Muscle of leg (tissue), 11 donors: Measurements from ENCODE around the gene ANXA6. TPM values are rescaled to one million over a fixed set of nuclear protein-coding genes. Genes with fewer than 3 reads are reported as not detected.

Source experiments
- DNase-seq: peaks from one replicate; pipeline ENCODE4 v3.0.0; 2013
- H3K27ac ChIP-seq: one replicate; pipeline ENCODE4 v1.5.1; 2013; ENCODE audit warnings: mild to moderate bottlenecking, low read length, control low read depth
- H3K27me3 ChIP-seq: one replicate; pipeline ENCODE4 v1.6.1; 2013; ENCODE audit warnings: low read length; ENCODE audit not compliant: control insufficient read depth, insufficient read depth
- H3K36me3 ChIP-seq: one replicate; pipeline ENCODE4 v1.6.1; 2013; ENCODE audit warnings: low read length; ENCODE audit not compliant: control insufficient read depth, insufficient read depth
- H3K4me1 ChIP-seq: one replicate; pipeline ENCODE4 v1.6.1; 2013; ENCODE audit warnings: low read length; ENCODE audit not compliant: control insufficient read depth, insufficient read depth
- H3K4me3 ChIP-seq: one replicate; pipeline ENCODE4 v1.5.1; 2013; ENCODE audit warnings: low read length, control low read depth
- H3K9me3 ChIP-seq: replicated peaks from 2 replicates; pipeline ENCODE4 v1.6.1; 2013; ENCODE audit warnings: low read depth, low read length; ENCODE audit not compliant: control insufficient read depth
- WGBS: methylation state at CpG from one replicate; pipeline ENCODE4 v1.1.5; 2013; ENCODE audit warnings: missing lambda C conversion rate; ENCODE audit not compliant: insufficient coverage; 5-methylcytosine and 5-hydroxymethylcytosine counted together
- polyA plus RNA-seq, 8 donors: library from polyadenylated mRNA; unstranded; fragments of 120-200 nt; gene quantifications; one replicate each; pipeline versions ENCODE4 v1.2.1 to v1.2.3, GENCODE V29; 2013; ENCODE audit warnings: inconsistent platforms in 1 of 8, low replicate concordance in 1 of 8; ENCODE audit not compliant: insufficient read length in 8 of 8, insufficient read depth in 1 of 8
- total RNA-seq: library from RNA; stranded (reverse); fragments of 120-200 nt; gene quantifications from one replicate; pipeline ENCODE4 v1.2.4, GENCODE V29; 2013

Gene ANXA6
- total and polyA plus RNA-seq, 9 donors = 335 to 439 (median 391) TPM

- H3K36me3 ChIP-seq = peaks cover 93% of the 10 kb centered on the region
- peak; percentile 58 for DNase-seq
- WGBS = 71% methylated on average over 1 of the region's 4 CpGs
- H3K27me3 ChIP-seq = no peaks in the 10 kb centered on the region
- no peaks in the 10 kb centered on the region for H3K4me1 ChIP-seq
- H3K4me3 ChIP-seq = no peak overlapping the region
- H3K9me3 ChIP-seq = no peaks in the 10 kb centered on the region
- no peak overlapping the region for H3K27ac ChIP-seq
Observed at GRCh38 chr5:151132963-151133362, 24.6 kb downstream of the ANXA6 start.

GRCh38 chr5:151130922-151131891, 26.4 kb downstream of the ANXA6 start:
- Histone ChIP-seq H3K4me3 (no peak overlapping the region), H3K4me1 (no peaks in the 10 kb centered on the region), H3K9me3 (no peaks in the 10 kb centered on the region), H3K27me3 (no peaks in the 10 kb centered on the region), H3K27ac (no peak overlapping the region), H3K36me3 (peaks cover 92% of the 10 kb centered on the region)
- whole genome bisulfite sequencing = 76% methylated on average over 5 of the region's 13 CpGs
- no peak for DNase-seq

- H3K4me3 ChIP-seq = no peak overlapping the region
- DNase-seq = no peak
- H3K27ac ChIP-seq = no peak overlapping the region
- H3K36me3 ChIP-seq = peaks cover 92% of the 10 kb centered on the region
- WGBS = 95% methylated on average over 6 of the region's 8 CpGs
- H3K4me1 ChIP-seq = peaks cover 5% of the 10 kb centered on the region
- no peaks in the 10 kb centered on the region for H3K27me3 ChIP-seq
- H3K9me3 ChIP-seq = no peaks in the 10 kb centered on the region
Observed at GRCh38 chr5:151130235-151130921, 27.2 kb downstream of the ANXA6 start.

GRCh38 chr5:151128817-151129216, 28.8 kb downstream of the ANXA6 start:
- Histone ChIP-seq H3K9me3 (no peaks in the 10 kb centered on the region), H3K4me3 (no peak overlapping the region), H3K27ac (no peak overlapping the region), H3K4me1 (peaks cover 15% of the 10 kb centered on the region), H3K27me3 (no peaks in the 10 kb centered on the region), H3K36me3 (peaks cover 86% of the 10 kb centered on the region)
- DNase-seq = no peak
- WGBS = 54% methylated on average over 3 of the region's 4 CpGs

GRCh38 chr5:151127926-151128325, 29.7 kb downstream of the ANXA6 start:
- Histone ChIP-seq H3K4me3 (no peak overlapping the region), H3K27ac (no peak overlapping the region), H3K27me3 (no peaks in the 10 kb centered on the region), H3K36me3 (peaks cover 87% of the 10 kb centered on the region), H3K4me1 (peaks cover 23% of the 10 kb centered on the region), H3K9me3 (no peaks in the 10 kb centered on the region)
- 81% methylated on average over 5 of the region's 8 CpGs for WGBS
- no peak for DNase-seq

- DNase-seq = peak; percentile 70
- Histone ChIP-seq H3K27ac (no peak overlapping the region), H3K36me3 (peaks cover 87% of the 10 kb centered on the region), H3K27me3 (no peaks in the 10 kb centered on the region), H3K4me3 (no peak overlapping the region), H3K4me1 (peaks cover 23% of the 10 kb centered on the region), H3K9me3 (no peaks in the 10 kb centered on the region)
- 0% methylated on average over 1 of the region's 9 CpGs for WGBS
Observed at GRCh38 chr5:151126199-151126645, 31.4 kb downstream of the ANXA6 start.

GRCh38 chr5:151125421-151125820, 32.2 kb downstream of the ANXA6 start:
- WGBS = no CpG with 5 or more reads among the region's 7 CpGs
- peak; percentile 49 for DNase-seq
- no peak overlapping the region for H3K27ac ChIP-seq
- H3K4me3 ChIP-seq = no peak overlapping the region
- H3K27me3 ChIP-seq = no peaks in the 10 kb centered on the region
- H3K36me3 ChIP-seq = peaks cover 87% of the 10 kb centered on the region
- no peaks in the 10 kb centered on the region for H3K9me3 ChIP-seq
- H3K4me1 ChIP-seq = peaks cover 23% of the 10 kb centered on the region

GRCh38 chr5:151123897-151124751, 33.5 kb downstream of the ANXA6 start:
- WGBS = 47% methylated on average over 17 of the region's 17 CpGs
- peak; percentile 81 for DNase-seq
- H3K27ac ChIP-seq = peak overlapping the region; percentile 83
- H3K4me3 ChIP-seq = no peak overlapping the region
- H3K36me3 ChIP-seq = peaks cover 89% of the 10 kb centered on the region
- H3K4me1 ChIP-seq = peaks cover 23% of the 10 kb centered on the region
- H3K27me3 ChIP-seq = no peaks in the 10 kb centered on the region
- H3K9me3 ChIP-seq = no peaks in the 10 kb centered on the region

GRCh38 chr5:151122828-151123227, 34.8 kb downstream of the ANXA6 start:
- DNase-seq = no peak
- H3K4me1 ChIP-seq = peaks cover 23% of the 10 kb centered on the region
- H3K9me3 ChIP-seq = no peaks in the 10 kb centered on the region
- H3K27me3 ChIP-seq = no peaks in the 10 kb centered on the region
- 93% methylated on average over 12 of the region's 14 CpGs for WGBS
- no peak overlapping the region for H3K27ac ChIP-seq
- no peak overlapping the region for H3K4me3 ChIP-seq
- H3K36me3 ChIP-seq = peaks cover 91% of the 10 kb centered on the region
